Measurements from ENCODE around the gene WEE1.

- TF ChIP-seq CTCF (IDR thresholded peaks at IDR 0.05; ENCODE audit: insufficient read depth, low read length) (no peak), POLR2AphosphoS5 (IDR thresholded peaks at IDR 0.05; ENCODE audit: low read depth) (no peak), GABPA (IDR thresholded peaks at IDR 0.05; ENCODE audit: low read depth) (no peak), SPI1 (IDR thresholded peaks at IDR 0.05; ENCODE audit: borderline replicate concordance, low read depth) (no peak)
- TF ChIP-seq, protein P1, sequence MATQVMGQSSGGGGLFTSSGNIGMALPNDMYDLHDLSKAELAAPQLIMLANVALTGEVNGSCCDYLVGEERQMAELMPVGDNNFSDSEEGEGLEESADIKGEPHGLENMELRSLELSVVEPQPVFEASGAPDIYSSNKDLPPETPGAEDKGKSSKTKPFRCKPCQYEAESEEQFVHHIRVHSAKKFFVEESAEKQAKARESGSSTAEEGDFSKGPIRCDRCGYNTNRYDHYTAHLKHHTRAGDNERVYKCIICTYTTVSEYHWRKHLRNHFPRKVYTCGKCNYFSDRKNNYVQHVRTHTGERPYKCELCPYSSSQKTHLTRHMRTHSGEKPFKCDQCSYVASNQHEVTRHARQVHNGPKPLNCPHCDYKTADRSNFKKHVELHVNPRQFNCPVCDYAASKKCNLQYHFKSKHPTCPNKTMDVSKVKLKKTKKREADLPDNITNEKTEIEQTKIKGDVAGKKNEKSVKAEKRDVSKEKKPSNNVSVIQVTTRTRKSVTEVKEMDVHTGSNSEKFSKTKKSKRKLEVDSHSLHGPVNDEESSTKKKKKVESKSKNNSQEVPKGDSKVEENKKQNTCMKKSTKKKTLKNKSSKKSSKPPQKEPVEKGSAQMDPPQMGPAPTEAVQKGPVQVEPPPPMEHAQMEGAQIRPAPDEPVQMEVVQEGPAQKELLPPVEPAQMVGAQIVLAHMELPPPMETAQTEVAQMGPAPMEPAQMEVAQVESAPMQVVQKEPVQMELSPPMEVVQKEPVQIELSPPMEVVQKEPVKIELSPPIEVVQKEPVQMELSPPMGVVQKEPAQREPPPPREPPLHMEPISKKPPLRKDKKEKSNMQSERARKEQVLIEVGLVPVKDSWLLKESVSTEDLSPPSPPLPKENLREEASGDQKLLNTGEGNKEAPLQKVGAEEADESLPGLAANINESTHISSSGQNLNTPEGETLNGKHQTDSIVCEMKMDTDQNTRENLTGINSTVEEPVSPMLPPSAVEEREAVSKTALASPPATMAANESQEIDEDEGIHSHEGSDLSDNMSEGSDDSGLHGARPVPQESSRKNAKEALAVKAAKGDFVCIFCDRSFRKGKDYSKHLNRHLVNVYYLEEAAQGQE (IDR thresholded peaks at IDR 0.05; ENCODE audit: insufficient replicate concordance, low read depth) = no peak
Observed at GRCh38 chr11:9525116-9525515, 48.4 kb upstream of the WEE1 start.
